SHP77 (cell line): ENCODE data around the gene TLCD1.

Experiments used
- DNase-seq, 2 experiments: peaks; one replicate each; lab custom pipeline; 2025; lab: John Stamatoyannopoulos, UW

Gene TLCD1

DNA sequence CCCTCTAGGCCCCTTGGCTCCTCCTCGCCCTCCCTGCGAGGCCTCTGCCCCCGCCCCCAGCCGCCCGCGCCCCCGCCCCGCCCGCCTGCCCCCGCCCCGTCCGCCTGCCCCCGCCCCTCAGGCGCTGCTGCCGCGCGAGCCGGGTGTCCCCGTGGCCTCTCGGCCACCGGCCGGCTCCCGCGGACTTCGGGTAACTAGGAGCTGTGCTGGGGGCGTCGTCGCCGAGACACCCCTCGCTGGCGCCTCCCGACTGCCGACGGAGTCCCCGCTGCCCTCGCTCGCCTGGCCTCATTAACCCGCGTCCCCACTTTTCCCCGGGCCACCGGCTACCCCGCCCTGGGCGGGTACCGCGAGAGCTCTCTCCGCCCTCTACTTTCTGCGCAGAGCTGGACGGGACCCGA, at the start of gene TLCD1:
TSS of gene TLCD1 (minus strand) at position 8 of the 401 bp plus-strand sequence. CDS start 136 bp downstream, outside the sequence.
- peak; percentile 64 to 74 for DNase-seq

- DNase-seq = no peak
Observed at GRCh38 chr17:28774206-28774605, 48.2 kb upstream of the TLCD1 start.

DNA sequence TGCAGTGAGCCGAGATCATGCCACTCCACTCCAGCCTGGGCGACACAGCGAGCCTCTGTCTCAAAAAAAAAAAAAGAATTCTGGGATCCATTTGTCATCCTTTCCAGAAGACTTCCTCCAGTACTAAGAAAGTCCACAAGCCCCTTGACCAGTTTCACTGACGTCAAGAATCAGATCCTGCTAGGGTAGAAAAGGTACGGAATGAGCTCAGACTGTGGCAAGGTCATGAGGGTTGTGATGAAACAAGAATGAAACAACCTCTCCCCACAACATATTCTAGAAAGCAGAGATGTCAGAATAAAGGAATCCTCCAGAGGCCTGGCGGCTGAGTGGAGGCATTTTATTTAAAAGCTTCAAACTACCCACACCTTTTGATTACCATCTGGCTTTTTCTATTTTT, 47.7 kb upstream of the TLCD1 start:
- no peak for DNase-seq

GRCh38 chr17:28765038-28765437, 39.0 kb upstream of the TLCD1 start:
- DNase-seq = no peak

DNA sequence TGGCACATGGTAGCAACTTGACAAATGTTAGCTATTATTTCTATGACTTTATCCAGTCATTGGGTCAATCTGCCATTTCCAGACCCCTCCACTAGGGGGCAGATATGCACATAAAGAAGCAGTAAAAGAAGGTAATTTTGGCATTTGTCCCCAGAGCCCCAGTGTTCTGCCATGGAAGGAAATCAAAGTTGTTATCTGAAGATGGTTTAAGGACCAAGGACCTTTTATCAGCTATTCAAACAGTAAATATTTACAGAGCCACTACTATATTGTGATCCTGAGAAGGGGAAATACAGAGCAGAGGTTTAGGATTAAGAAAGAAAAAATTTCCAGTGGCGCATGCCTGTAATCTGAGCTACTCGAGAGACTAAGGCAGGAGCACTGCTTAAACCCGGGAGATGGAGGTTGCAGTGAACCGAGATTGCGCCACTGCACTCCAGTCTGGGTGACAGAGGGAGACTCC, 37.8 kb upstream of the TLCD1 start:
- DNase-seq = peak; percentile 7 to 49

DNA sequence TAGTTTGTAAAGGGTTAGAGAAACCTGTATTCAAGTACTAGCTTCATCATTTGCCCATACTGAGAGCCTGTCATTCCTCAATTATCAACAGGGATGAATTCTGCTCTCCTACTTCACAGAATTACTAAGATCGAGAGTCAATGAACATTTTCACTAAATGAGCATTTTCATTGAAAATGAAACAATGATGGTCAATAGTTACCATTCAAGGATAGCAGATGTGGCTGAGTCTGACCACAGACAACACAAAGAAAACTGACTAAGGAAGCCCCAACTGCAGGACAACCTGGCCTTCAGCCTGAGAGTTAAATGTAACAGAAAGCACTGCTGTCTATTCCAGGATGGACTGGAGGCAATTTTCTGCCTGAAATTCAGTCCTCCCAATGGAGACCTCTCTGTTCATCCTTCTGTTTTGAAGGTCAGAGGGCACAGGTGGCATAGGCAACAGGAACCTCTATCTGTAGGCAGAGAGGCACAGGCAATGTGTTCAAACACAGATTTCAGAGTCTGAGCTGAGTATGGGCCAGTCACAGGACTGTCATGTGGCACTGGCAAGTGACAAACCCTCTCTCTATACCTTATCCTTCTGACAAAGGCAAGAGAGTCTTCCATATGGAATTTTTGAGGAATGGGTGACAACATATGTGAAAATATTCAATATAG, 37.2 kb upstream of the TLCD1 start:
- no peak for DNase-seq

- DNase-seq = no peak
Observed at GRCh38 chr17:28760601-28761562, 34.8 kb upstream of the TLCD1 start.

DNA sequence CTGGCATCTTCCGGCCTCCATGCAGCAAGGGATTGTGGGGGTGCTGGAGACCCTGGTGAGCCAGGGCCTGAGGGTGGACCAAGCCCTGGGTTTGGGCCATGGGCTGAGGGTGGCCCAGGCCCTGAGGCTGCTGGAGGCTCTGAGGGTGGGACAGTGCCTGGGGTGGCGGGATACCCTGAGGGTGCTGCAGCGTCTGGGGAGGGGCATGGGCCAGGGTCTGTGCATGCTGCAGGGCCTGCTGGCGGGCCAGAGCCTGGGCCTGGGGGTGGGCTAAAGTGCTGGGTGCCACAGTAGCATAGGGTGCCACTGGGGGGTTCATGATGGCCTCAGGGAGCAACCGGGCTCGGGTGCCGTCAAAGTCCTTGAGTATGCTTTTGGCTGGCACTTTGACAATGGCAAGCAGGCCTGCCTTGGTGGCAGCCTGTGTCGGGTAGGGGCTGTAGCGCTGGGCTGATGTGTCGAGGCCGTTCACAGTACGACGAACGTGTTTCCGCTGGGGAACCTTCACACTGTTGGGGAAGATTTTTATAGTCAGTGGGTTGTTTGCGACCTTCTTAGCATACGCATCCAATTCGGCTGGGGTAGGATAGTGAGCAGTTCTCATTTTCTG, 33.3 kb upstream of the TLCD1 start:
- DNase-seq = no peak

DNA sequence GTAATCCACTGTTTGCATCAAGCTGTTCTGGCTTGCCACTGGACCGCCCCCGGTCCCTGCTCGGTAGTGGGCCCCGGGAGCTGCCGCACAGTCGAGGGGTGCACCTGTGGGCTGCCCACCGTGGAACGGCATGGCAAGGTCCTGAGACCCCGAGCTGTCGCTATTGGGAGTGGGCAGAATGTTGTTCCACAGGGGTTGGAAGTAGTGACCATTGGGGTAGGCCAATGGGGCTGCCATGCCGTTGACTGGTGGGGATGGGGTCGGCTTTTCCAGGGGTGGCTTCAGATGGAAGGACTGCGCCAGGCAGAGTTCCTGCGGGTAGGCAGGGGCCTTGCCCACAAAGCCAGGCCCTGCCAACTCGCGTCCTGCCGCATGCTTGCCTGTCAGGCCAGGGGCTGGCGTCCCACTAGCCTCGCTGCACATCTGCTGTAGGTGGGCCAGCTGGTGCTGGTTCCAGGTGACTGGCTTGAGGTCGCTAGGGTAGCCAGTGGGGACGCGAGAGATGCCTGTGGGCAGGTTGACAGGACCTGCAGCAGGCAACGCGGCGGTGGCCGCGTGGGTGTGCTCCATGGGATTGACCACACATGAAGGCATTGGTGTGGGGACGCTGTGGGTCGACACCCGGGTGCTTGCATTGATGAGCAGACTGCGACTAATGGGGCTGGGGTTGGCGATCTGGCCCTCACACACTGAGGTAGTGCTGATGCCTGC, 32.5 kb upstream of the TLCD1 start:
- DNase-seq = no peak

GRCh38 chr17:28756049-28756804, 30.2 kb upstream of the TLCD1 start:
- no peak for DNase-seq

GRCh38 chr17:28755486-28755885, 29.5 kb upstream of the TLCD1 start:
- DNase-seq = no peak

DNA sequence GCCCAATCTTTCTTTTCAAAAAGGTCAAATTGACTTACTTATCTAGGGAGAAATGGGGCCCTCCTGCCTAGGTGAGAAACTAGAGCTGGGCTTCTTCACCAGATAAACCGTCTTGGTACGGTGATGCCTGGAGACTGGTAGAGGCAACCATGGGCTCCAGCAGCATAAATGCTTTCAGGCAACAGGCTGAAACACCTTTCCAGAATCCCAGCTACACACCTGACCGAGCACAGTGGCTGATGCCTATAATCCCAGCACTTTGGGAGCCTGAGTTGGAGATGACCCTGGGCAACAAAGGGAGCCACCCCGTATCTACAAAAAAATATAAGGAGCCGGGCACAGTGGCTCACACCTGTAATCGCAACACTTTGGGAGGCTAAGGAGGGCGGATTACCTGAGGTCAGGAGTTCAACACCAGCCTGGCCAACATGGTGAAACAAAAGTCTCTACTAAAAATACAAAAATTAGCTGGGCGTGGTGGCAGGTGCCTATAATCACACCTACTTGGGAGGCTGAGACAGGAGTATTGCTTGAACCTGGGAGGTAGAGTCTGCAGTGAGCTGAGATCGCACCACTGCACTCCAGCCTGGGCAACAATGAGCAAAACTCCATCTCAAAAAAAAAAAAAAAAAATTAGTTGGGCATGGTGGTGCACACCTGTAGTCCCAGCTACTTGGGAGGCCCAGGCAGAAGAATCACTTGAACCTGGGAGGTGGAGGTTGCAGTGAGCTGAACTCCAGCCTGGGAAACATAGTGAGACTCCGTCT, 25.8 kb upstream of the TLCD1 start:
- DNase-seq = no peak

GRCh38 chr17:28750178-28751047, 24.4 kb upstream of the TLCD1 start:
- DNase-seq = peak; percentile 90 to 91

DNA sequence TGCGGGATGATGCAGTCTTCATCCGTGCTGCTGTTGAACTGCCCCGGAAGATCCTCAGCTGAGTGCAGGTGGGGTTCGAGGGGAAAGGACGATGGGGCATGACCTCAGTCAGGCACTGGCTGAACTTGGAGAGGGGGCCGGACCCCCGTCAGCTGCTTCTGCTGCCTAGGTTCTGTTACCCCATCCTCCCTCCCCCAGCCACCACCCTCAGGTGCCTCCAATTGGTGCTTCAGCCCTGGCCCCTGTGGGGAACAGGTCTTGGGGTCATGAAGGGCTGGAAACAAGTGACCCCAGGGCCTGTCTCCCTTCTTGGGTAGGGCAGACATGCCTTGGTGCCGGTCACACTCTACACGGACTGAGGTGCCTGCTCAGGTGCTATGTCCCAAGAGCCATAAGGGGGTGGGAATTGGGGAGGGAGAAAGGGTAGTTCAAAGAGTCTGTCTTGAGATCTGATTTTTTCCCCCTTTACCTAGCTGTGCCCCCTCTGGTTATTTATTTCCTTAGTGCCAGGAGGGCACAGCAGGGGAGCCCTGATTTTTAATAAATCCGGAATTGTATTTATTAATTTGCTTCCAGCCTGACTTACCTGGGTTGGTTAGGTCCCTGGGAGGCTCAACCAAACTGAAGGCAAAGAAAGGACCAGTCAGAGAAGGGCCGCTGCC, 23.6 kb upstream of the TLCD1 start:
- DNase-seq = no peak

DNA sequence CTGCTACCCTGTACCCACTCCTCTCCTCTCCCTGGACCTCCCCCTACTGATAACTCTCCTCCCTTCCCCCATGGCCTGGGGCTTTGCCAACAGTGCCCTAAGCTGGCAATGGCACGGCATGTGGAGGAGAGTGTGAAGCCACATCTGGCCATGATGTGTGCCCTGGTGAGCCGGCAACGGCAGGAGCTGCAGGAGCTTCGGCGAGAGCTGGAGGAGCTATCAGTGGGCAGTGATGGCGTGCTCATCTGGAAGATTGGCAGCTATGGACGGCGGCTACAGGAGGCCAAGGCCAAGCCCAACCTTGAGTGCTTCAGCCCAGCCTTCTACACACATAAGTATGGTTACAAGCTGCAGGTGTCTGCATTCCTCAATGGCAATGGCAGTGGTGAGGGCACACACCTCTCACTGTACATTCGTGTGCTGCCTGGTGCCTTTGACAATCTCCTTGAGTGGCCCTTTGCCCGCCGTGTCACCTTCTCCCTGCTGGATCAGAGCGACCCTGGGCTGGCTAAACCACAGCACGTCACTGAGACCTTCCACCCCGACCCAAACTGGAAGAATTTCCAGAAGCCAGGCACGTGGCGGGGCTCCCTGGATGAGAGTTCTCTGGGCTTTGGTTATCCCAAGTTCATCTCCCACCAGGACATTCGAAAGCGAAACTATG, 23.0 kb upstream of the TLCD1 start:
- DNase-seq = no peak

DNA sequence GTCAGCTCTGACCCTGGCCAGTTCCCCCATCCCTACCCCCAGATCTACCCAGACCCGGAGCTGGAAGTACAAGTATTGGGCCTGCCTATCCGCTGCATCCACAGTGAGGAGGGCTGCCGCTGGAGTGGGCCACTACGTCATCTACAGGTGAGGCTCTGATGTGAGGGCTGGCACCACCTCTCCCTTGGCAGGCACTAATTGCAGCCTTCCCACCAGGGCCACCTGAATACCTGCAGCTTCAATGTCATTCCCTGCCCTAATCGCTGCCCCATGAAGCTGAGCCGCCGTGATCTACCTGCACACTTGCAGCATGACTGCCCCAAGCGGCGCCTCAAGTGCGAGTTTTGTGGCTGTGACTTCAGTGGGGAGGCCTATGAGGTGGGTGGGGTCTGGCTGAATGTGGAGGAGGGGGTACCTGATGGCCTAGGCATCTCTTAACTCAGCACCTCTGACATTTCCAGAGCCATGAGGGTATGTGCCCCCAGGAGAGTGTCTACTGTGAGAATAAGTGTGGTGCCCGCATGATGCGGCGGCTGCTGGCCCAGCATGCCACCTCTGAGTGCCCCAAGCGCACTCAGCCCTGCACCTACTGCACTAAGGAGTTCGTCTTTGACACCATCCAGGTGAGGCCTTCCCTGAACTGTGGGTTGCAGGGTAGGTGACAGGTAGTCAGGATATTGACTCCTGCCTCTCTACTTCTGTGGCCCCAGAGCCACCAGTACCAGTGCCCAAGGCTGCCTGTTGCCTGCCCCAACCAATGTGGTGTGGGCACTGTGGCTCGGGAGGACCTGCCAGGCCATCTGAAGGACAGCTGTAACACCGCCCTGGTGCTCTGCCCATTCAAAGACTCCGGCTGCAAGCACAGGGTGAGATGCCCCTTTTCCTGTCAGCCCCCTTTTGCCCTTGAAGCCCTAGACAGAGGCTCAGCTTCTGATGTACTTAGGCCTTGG, 22.0 kb upstream of the TLCD1 start:
- no peak for DNase-seq

DNA sequence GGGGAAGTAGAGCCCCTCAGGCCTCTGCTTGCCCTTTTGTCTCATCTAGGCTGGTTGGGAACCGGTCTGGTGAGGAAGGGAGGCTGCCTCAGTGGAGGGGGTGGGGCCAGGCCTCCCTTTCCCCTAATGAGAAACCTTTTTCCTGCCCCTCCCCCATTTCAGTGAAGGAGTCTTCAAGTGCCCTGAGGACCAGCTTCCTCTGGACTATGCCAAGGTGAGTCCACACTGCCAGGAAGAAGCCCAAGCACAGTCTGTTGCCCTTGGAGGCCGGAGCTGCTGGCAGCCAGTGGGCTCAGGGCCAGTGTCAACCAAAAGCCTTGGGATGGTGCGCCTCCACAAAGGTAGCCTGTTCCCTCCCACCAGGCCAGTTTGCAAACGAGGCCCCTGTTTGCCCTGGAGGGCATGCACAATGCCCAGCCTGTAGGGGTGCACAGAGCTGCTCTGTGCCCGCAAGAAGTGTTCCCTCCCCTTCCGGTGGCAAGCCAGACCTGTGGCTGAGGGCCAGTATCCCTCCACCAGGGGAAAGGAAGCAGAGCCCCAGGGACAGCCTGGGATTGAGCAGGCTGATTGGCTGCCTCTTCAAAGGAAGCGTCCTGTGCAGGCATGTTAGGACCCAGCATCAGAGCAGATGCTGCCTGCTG, 21.1 kb upstream of the TLCD1 start:
- peak; percentile 21 to 22 for DNase-seq
